Measurements from ENCODE around the gene FANCM.

GRCh38 chr14:45169906-45170305, 34.2 kb downstream of the FANCM start:
- TF ChIP-seq POLR2A (IDR thresholded peaks at IDR 0.05) (no peak), CTCF (IDR thresholded peaks at IDR 0.05) (no peak)

Data from vagina (tissue), 2 donors.